NCI-H2196 (cell line): Measurements from ENCODE around the gene AGPAT2.

Experiments used
- DNase-seq: peaks from one replicate; lab custom pipeline; 2025; ENCODE audit not compliant: unreplicated experiment; lab: John Stamatoyannopoulos, UW

The AGPAT2 gene

DNA sequence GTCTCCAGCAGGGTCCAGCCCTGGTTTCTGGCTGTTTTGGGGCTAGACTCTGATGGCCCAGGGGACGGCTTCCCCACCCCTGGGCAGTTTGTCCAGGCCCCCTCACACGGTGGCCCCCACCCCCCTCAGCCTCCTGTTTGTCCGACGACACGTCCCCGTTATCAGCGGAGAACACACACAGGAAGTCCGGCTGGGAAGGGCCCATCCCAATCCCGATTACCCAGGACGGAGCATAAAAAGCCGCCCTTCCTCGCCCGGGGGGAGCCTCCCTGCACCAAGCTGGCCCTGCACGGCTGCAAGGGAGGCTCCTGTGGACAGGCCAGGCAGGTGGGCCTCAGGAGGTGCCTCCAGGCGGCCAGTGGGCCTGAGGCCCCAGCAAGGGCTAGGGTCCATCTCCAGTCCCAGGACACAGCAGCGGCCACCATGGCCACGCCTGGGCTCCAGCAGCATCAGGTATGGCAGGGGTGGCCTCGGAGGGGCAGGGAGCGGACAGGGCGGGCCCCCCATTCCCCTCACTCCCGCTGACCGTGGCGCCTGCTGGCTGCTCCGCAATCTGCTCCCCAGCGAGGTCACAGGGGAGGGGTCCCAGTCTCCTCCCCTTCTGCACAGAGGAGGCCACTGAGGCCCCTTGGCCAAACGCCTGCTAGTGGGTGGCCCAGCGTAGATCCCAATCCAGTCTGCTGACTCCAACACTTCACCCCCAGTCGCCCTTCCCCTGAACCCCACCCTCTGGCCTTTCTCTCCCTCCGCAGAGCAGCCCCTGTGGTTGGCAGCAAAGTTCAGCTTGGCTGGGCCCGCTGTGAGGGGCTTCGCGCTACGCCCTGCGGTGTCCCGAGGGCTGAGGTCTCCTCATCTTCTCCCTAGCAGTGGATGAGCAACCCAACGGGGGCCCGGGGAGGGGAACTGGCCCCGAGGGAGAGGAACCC, 24.3 kb downstream of the AGPAT2 start, which contains the start of gene EGFL7:
Gene EGFL7 (plus strand): TSS at position 261 of the 926 bp plus-strand sequence. CDS start 5,367 bp downstream, outside the sequence.
- DNase-seq: no peak

DNA sequence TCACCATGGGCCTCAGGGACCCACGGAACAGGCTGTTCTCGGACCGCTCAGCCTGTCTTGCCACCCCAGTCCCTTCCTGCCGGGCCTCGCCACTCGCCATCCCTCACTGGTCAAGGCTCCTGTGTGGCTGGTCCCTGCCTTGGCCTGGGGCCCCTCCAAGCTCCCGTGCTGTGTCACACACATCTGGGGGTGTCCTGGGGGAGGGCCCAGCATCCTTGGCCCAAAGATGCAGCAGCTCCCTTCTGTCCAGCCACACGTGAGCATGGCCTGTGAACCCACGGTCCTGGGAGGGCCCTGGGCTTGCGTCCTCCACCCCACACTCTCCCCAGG, 25.0 kb downstream of the AGPAT2 start:
- no peak for DNase-seq

DNA sequence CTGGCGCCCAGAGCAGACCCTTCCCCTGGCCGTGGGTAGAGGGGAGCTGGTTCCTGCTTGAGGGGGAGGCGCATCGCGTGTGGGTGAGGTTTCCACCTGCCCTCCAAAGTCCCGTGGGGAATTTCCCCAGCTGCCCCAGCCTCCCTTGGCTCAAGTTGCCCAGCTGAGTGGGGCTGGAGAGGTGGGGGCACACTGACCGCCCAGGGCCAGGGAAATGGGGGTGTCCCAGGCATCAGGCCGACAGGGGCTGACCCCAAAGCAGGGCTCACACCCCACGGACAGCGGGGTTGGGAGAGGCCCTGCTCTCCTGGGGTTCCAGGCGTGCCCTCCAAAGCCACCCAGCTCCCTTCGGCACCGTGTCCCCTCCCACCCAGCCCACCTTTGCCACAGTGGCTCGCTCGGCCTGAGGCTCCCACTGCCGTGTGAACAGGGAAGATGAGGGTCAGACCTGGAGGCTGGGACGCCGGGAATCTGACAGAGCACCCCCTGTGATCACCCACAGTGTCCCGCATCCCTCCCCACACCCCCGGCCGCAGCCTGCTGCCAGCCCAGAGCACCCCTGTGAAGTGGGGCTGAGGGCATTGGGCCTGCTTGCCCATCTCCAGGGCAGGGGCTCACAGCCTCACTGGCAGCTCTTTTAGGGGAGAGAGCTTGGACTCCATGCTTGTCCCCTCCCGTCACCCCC, 25.5 kb downstream of the AGPAT2 start:
- no peak for DNase-seq

DNA sequence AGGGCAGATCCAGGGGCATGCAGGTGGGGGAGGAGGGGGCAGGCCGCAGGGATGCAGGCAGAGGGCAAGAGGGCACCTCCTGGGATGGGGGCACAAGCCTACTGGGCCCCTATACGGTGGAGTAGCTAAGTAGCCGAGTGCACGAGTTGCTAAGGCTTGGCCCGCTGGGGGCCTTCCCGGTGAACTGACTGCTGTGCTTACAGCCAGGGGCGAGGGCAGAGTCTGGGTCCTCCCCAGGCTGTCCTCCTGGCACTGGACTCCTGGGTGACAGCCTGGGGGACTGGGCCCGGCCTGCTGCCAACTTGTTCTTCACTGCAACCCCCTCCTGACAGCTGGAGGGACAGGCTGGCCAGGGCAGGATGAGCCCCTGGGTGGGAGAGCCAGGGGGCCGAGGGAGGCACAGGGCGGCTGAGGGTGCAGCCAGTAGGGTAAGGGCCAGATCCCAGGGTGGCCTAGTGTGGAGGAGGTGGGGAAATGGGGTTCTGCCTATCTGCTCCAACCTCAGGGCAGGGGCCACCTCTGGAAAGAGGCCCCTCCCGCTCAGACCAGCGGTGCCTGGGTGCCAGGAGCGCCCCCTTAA, 26.2 kb downstream of the AGPAT2 start:
- no peak for DNase-seq

DNA sequence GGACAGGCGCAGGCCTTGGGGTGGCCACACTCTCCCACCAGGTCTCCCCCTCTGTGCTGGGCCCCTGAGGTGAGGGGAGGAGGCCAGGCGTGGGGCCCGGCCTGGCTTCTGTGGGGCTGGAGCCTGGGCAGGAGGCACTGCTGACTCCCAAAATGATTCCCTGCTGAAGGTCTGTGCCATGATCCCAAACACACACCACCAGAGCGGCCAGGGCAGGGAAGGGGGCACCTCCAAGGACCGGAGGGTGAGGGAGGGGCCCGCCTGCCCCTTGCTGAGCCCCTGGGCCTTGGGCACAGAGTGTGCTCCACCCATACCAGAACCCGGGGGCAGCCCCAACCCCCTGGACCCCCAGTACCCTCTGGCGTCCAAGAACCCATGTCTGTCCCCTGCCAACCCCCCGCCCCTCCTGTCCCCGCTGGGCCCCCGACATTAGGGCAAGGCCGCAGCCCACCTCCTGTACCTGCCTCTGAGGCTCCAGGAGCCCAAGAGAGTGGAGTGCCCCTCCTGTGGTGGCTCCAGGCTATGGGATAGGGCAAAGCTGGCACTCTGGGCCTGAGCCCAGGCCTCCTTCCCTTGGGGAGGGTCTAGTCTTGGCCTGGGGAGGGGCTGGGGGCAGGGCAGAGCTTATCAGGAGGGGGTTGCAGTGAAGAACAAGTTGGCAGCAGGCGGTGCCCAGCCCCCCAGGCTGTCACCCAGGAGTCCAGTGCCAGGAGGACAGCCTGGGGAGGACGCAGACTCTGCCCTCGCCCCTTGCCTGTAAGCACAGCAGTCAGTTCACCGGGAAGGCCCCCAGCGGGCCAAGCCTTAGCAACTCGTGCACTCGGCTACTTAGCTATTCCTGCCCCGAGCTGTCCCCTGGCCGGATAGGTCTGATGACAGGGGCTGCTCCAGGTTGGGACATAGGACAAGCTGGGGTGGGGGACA, 27.1 kb downstream of the AGPAT2 start:
- no peak for DNase-seq

DNA sequence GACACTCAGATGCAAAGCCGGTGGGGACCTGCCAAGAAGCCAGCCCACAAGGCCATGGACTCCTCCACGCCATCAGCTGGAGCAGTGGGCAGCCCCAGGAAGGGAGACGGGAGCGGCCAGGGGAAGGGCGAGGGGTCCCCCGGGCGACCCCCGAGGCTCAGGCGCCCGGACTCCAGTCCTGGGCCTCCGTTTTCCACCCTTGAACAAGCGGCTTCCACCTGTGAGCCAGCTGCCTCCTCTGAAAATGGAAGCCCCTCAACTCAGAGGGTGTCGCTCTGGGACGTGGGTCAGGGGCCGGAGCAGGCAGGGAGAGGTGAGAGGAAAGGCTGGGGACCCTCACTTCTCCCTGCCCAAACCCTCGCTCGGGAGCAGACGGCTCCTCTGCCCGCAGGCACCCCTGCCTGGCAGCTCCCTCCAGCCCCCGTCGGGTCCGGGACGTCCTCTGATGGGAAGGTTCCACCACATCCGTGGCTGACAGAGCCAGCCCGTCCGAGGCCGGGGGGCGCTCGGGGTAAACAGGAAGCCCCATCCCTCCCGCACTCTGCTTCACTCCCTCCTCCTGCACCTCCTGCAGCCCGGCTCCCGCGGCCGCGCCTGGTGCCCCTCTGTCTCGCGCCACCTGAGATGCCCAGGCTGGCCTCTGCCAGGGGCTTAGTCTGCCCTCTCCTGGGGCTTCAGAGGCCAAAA, 28.3 kb downstream of the AGPAT2 start:
- no peak for DNase-seq

DNA sequence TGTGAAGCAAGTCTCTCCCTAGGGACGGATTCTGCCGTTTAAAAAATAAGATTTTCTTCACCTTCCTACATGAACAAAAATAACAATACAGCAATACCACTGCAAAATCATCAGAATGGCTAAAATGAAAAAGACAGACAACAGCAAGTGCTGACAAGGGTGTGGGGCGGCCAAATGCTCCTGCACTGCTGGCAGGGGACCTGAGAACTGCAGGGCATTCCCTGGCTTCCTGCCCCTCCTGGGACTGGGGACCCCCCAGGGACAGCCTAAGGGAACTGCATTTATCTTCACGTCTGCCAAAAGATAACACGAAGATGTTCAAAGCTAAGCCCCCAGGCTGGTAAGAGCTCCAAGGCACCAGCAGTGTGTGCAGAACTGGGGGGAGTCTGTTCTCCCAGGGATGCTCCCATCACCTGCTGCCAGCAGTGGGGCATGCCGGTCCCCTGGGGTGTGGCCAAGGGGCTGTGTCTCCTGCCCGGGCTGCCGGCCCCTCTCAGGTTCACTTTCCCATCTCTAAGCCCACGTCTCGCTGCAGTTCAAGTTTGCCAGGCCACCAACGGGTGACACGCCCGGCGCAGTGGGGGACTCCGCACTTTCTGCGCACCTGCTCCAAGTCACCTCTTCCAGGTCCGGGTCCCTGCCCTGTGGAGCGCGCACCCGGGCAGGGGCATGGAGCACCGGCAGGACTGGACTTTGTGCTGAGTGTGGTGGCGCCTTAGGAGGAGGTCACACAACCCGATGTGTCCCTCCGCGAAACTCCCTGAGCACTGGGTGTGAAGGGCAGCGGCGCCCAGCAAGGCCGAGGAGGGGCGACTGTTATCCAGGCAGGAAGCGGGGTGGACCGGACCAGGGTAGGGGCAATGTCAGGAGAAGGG, 29.0 kb downstream of the AGPAT2 start:
- no peak for DNase-seq

DNA sequence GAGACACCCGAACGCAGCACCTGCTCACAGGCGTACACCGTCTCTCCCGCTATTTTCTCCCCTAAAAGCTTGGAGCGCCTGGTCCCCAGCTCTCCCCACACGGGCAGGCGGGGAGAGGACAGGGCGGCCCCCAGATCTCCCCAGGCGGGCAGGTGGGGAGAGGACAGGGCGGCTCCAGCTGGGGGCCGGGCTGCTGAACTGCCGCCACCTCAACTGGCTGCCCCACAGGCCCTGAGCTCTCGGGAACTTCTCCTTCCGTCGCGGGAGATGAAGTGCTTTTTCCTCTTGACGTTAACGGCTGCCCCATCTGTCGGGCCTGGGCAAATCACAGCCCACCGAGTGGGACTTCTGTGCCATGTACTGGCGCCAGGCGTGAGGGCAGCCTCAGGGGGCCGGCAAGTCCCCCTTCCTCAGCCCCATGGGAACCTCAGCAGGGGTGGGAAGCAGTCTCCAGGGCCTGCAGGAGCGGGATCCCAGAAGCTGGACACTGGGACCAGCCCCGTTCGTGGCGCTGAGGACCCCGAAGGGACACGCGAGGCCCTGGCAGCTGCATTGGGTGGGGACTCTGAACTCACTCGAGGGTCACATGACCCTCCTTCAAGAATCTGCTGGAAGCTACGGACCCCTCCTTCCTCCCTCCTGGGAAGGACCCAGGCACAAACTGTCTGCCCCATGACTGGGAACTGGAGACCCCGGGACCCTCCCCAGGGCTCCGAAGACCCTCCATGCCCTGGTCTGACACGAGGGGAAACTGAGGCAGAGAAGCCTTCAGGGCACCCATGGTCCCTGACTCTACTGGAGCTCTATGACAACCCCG, 30.3 kb downstream of the AGPAT2 start:
- DNase-seq: no peak

DNA sequence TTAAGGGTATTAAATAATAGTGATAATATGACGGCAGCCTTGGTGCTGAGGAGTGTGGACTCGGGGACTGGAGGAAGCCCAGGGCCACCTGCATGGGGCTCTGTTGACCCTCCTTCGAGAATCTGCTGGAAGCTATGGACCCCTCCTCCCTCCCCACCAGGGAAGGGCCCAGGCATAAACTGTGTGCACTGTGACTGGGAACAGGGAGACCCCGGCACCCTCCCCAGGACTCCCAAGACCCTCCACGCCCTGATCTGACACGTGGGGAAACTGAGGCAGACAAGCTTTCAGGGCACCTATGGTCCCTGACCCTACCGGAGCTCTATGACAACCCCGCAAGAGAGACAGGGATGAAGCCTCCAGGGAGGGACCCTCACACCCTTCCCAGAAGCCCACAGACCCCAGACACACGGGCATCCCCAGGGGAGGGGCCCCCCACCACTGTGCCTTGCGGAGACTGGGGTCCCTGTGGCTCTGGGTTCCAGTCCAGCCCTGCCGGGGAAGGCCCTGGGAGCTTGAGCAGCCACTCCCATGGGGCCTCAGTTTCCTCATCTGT, 31.0 kb downstream of the AGPAT2 start:
- DNase-seq: no peak

DNA sequence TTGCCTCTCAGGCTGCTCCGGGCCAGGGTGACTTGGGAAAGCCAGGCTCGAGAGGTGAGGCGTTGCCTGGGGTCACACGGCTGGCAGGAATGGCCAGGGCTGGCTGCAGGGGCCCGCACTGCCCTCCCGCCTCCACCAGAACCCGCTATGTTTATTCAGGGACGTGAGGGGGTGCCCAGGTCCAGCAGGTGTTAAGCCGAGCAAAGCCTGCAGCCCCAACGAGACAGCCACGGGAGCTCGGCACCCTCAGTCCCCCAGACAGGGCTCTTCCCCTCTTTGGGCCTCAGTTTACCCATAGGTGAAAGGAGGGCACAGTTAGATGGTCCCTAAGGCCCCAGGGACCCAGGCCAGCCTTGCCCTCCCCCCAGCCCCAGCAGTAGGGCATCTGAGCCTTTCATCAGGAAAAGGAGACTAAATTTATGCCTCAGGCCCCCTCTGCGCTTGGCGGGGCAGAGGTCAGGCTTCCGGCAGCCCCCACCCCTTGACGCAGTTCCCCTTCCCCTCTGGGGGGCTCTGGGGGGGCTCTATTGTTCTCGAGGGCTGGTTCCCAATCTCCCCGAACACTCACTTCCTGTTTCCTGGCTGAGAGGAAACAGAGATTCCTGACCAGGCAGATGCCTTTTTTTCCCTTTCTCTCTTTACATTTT, 31.6 kb downstream of the AGPAT2 start:
- no peak for DNase-seq

DNA sequence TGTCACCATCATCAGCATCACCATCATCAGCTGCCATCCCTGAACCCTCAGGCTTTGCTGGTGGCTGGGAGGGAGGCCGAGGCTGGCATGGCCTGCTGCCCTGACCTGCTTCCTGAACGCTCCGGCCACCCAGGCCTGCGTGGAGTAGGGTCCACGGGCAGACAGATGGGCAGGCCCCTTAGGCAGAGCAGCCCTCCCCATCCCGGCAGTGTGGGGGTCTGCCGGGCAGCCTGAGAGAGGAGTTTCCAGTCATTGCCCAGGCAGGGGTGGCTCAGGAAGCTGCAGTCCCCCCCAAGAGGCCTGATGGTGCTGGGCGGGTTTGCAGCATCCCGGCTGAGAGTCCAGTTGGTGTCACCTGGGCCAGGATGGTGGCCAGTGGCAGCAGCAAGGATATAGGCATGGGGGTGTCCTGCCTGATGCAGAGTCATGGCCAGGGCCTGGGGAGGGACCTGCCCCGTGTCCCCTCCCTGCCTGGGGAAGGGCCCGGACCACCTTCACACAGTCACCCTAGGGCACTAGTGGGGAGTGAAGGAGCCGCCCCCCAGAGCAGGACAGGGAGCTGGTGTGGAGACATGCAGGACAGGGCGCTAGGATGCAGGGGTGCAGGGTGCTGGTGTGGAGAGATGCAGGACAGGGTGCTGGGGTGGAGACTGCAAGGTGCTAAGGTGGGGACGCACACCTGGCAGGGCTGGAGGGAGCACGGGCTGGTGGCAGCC, 32.3 kb downstream of the AGPAT2 start:
- no peak for DNase-seq

DNA sequence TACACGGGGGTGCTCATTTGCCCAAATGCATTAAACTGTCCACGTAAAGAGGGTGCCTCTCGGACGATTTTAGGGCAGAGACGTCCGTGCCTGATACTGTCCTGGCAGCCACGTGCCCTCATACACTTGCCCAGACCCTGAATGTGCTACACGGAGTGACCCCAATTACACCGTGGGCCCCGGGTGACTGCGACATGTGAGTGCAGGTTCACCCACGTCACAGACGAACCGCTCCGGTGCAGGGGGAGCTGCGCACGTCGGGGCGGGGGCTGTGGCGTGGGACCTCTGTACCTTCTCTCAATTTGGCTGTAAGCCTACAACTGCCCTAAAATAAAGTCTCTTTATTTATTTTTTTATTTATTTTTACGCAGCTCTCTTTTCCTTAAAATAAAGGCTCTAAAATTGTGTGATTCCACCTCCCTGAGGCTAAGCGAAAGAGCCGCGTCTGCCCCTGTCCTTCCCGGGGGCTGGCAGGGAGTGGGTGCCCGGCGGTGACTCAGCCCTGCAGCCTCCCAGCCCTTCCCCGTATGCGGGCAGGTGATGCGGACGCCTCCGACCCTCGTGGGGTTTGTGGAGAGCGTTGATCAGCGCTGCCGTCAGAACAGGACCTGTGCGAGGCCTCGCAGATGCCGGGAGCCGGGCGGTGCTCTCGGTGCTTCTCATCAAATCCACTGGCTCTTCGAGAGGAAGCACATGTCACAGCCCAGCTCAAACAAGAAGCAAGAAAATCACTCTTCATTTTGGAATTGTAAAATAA, 33.8 kb downstream of the AGPAT2 start:
- DNase-seq: no peak

DNA sequence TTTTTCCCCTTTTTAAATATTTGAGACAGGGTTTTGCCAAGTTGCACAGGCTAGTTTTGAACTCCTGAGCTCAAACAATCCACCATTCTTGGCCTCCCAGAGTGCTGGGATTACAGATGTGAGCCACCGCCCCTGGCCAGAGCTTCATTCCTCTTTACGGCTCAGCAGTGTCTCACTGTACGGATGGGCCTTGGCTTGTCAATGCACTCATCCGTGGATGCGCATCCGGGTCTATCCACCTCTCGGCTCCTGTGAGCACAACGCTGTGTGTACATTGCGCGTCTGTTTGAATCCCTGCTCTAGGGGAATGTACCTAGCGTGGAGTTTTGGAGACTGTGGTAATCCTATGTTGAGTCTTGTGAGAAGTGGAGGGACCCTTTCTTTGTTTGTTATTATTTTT, 35.4 kb downstream of the AGPAT2 start:
- no peak for DNase-seq

DNA sequence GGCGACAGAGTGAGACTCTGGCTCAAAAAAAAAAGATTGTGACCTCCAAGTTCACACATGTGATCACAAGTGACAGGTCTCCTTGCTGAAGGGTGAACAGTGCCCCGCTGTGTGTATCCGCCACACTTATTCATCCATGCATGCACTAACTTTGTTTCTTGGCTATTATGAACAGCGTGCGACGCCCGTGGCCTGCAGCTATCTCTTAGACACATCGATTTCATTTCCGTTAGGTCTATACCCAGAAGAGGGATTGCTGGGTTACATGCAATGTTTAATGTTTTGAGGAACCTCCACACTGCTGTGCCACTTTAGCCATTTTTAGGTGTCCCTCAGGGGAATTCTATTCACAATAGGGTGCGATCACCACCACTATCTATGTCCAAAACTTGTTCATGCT, 36.6 kb downstream of the AGPAT2 start:
- DNase-seq: no peak

DNA sequence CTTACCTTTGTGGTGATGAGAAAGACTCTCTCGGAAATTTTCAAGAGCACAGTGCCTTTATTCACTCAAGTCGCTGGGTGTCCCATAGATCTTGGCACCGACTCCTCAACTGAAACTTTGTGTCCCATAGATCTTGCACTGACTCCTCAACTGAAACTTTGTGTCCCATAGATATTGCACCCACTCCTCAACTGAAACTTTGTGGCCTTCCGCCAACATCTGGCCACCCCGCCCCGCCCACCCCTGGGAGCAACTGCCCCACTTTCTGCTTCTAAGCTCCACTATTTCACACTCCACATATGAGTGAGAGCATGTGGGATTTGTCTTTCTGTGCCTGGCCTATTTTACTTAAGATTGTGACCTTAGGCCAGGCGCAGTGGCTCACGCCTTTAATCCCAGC, 37.2 kb downstream of the AGPAT2 start:
- DNase-seq: no peak

DNA sequence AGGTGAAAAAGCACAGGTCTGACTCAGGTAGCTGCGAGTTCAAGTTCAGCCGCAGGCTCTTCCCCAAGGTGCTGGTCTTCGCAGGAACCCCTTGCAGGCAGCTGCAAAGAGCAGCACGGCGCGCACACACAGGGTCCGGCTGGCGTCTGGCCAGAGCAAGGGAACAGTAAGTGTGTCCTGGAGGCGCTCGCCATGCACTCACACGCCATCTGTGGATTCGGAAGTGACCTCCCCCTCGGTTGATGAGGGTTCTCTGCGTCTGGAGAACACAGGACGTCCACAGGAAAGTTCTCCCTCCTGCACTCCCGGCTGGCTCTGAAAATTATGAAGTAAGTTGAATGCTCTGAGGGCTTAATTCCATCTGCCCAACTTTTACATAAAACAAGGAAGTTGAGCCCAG, 38.5 kb downstream of the AGPAT2 start:
- DNase-seq: no peak
